HG03025 (cell line): ENCODE results near the gene PROB1.
"Not testable (repeated sequence)": the region's sequence is repeated elsewhere in the genome, so short reads cannot be mapped to it uniquely, and the experiment has no call there.

ENCODE experiments used
- ATAC-seq: cut with Tn5 transposase; IDR thresholded peaks from one replicate; pipeline ENCODE4 v1.9.1; 2021; ENCODE audit warnings: mild to moderate bottlenecking, moderate library complexity; ENCODE audit not compliant: unreplicated experiment, low FRiP score

Gene PROB1

GRCh38 chr5:139415221-139415861 lies 20.4 kb upstream of the PROB1 start:
- ATAC-seq = no peak

- ATAC-seq = no peak
Measured at GRCh38 chr5:139414581-139415130, 19.8 kb upstream of the PROB1 start.

DNA sequence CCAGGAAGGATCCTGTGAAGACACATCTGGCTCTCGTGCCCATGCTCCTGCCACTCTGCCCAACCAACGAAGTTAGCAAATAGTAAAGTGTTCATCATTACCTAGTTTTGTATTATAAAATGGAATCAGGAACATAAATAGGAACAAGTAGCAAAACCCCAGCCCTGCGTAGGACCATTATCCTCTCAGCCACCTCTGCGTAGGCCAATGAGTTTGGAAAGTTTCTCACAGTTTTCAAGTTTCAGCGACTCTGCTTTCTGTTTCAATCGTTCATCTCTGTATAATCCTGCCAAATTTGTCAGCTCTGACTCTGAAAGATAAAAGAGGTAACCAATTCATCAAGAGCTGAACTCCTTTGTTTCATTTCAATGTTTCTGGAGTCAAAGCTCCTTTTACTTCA lies 19.1 kb upstream of the PROB1 start:
- ATAC-seq = no peak

- no peak for ATAC-seq
Measured at GRCh38 chr5:139413153-139413552, 18.2 kb upstream of the PROB1 start.

DNA sequence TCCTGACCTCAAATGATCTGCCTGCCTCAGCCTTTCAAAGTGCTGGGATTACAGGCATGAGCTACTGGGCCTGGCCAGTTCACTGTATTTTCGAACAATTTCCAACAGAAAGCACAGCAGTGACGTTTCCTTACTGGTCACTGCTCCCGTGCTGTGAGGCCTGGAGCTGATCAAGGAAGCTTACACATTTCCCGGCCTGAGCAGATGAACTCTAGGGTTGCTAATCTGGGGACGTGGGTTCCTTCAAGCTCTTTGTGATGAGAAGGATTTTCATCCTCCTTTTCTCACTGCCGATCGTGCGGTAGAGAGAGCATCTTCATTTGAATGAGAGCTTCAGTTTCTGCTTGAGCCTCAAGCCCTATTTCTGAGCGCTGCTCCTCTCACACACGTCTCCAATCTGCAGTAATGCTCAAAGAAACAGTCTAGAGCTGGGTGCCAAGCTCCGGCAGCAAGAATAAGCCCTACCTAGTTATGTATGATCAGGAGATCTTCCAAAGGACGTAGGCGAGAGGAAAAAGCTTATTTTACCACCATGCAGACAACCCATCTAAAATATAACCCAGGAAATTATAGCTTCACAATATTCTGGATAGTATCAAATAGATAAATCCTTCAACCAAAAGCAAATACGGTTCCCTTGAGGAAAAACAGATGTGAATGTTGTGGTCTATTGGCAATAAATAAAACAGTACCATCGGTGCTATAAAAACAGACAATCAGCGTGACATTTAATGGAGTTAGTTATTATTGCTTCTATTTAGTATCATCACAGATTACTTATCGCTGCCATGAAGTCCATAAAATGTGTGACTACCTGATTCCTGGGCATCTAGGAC lies 16.3 kb upstream of the PROB1 start:
- ATAC-seq = no peak

DNA sequence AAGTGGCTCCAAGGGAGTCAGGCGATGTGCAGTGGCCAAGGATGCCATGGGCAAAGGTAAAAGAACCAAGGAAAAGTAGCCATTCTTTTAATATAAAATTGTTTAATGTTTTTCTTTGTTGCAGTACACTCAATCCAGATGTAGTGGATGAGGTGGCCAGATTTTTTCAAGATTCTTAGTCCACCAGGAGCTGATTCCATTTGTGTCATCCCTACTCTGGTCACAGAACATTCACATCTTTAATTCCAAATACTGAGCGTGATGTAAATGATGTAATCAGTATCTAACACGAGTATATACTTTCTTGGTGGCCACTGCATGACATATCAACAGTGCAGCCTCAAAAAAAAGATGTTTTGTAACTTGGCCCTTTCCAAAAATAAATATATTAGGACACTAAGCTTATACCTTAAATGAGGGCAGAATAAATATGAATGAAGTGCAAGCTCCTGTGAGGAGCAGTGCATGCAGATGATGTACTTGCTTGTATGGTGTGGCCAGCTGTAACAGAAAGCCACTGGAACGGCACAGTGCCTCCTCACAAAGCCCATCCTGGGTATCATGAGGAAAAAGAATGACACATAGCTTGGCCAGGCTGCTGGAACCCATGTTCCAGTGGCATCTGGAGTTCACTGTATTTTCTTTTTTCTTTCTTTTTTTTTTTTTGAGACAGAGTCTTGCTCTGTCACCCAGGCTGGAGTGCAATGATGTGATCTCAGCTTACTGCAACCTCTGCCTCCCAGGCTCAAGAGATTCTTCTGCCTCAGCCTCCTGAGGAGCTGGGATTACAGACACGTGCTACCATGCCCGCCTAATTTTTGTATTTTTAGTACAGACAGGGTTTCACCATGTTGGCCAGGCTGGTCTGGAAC lies 15.5 kb upstream of the PROB1 start:
- no peak for ATAC-seq

GRCh38 chr5:139409116-139409515 lies 14.2 kb upstream of the PROB1 start:
- not testable (repeated sequence) for ATAC-seq

- ATAC-seq = no peak
Measured at GRCh38 chr5:139408191-139408590, 13.3 kb upstream of the PROB1 start.

- ATAC-seq = no peak
Measured at GRCh38 chr5:139407517-139407916, 12.6 kb upstream of the PROB1 start.

GRCh38 chr5:139406963-139407362 lies 12.1 kb upstream of the PROB1 start:
- ATAC-seq = no peak

- ATAC-seq = no peak
Measured at GRCh38 chr5:139404484-139404840, 9.6 kb upstream of the PROB1 start.

- ATAC-seq = peak; percentile 76
Measured at GRCh38 chr5:139403787-139404483, 9.0 kb upstream of the PROB1 start, which contains the start of gene SPATA24. SPATA24 (minus strand) TSS chr5:139404089; CDS start chr5:139404060, 29 bp downstream.

DNA sequence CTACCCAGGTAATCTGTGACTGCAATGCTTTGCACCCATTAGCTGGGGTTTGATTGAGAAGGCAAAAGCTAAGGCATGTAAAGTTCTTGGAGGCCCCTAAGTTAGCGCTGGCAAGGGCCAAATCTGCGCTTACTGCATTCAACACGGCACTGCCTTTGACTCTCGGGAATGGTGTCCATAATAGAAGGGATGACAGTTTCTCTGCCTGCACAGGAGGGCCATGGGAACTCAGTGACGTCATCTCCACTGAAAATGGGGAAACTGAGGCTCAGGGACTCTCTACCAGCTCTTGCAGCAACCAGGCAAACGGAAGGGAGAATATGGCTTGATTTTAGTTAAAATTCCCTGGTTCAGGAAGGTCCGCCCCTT lies 8.5 kb upstream of the PROB1 start:
- ATAC-seq = no peak

GRCh38 chr5:139402561-139403158 lies 7.8 kb upstream of the PROB1 start:
- no peak for ATAC-seq

DNA sequence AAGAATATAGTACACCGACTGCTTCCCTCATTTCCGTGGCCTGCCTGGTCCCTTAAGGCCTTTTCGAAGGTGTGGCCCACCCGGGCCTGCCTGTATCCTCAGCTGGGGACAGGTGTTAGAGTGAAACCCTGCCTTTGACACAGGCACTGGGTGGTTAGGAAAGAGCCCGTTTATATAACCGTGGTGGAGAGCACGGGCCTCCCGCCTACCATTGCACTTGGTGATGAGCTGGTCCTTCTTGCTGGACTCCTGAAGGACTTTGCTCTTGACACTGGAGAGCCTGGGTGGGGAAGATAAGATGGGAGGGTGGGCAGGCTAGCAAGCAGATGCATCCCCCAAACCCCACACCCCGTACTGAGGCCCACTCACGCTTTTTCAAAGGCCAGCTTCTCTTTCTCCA lies 6.6 kb upstream of the PROB1 start:
- no peak for ATAC-seq

GRCh38 chr5:139399501-139400121 lies 4.7 kb upstream of the PROB1 start:
- no peak for ATAC-seq

DNA sequence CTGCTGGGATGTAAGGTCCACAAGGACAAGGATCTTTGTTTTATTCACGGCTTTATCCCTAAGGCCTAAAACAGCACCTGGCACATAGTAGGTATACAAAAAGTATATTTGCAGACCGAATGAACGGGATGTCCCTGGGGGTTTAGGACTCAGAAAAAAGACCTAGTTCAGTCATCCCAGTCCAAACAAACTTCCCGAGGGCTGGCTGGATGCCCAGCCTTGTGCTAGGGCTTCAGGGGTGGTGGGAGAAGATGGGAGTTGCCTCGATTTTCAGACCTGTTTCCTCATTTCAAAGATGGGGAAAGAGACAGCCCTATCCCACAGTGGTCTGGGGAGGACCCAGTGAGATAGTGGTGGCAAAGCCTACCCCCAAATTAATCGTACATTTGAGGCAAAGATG lies 3.0 kb upstream of the PROB1 start:
- ATAC-seq = no peak

GRCh38 chr5:139396691-139397090 lies 1.8 kb upstream of the PROB1 start:
- ATAC-seq = no peak

- ATAC-seq = no peak
Measured at GRCh38 chr5:139395844-139396640, 1.1 kb upstream of the PROB1 start.
